ENCODE measurements around the gene COL23A1.

Gene COL23A1

DNA sequence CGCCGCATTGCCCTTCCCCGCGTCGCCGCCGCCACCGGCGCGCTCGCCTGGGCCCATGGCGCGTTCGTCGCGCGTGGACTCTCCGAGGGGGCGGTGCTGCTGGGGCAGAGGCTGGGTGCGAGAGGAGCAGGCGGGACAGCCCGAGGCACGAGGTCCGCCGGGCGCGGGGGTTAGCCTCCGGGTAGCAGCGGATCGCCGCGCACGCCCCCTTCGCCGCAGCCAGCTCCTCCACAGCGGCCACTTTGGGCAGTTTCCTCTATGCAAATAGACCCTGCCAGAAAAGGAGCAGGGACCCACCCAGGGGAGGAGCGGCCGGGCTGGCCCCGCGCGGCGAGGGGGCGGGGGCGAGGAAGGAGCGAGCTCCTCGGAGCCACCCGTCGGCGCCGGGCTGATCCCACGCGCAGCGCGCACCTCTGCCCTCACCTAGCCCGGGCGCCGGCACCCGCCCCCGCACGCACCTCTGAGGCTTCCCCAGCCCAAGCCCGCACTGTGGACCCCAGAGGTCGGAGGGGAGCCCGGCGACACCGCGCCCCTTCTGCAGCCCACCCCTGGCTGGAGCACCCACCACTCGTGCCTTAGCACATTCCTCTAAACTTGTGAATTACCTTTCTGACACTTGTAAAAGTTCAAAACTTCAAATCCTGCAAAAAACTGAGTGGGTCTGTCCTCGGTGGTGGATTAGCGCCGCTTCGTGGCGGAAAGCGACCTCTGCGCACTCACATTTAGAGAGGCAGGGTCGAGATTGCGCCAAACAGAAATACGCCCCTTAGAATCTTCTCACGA, at the start of gene COL23A1:
Gene COL23A1, minus strand, starts transcription at position 253 of the 783 bp plus-strand sequence.
- peaks cover 0 to 26% (median 19%) of the 10 kb centered on the region in 4 donors for H3K4me1 ChIP-seq
- H3K4me3 ChIP-seq: peak within 1 kb of the TSS; percentile 50 to 57
- TF ChIP-seq, protein P1, sequence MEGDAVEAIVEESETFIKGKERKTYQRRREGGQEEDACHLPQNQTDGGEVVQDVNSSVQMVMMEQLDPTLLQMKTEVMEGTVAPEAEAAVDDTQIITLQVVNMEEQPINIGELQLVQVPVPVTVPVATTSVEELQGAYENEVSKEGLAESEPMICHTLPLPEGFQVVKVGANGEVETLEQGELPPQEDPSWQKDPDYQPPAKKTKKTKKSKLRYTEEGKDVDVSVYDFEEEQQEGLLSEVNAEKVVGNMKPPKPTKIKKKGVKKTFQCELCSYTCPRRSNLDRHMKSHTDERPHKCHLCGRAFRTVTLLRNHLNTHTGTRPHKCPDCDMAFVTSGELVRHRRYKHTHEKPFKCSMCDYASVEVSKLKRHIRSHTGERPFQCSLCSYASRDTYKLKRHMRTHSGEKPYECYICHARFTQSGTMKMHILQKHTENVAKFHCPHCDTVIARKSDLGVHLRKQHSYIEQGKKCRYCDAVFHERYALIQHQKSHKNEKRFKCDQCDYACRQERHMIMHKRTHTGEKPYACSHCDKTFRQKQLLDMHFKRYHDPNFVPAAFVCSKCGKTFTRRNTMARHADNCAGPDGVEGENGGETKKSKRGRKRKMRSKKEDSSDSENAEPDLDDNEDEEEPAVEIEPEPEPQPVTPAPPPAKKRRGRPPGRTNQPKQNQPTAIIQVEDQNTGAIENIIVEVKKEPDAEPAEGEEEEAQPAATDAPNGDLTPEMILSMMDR (IDR thresholded peaks at IDR 0.05): peak; percentile 37 to 48
- peak; percentile 39 to 81 for DNase-seq
- peaks cover 0 to 3% (median 3%) of the 10 kb centered on the region in 3 donors for H3K9me3 ChIP-seq
- peaks cover 0 to 29% of the 10 kb centered on the region in 2 donors for H3K27me3 ChIP-seq
- intact Hi-C loops (cut with DNase I; ENCODE audit: low total_unique reads): no loop called here
- H3K27ac ChIP-seq: peak within 1 kb of the TSS; percentile 30 to 42
- peaks cover 0 to 8% (median 5%) of the 10 kb centered on the region in 3 donors for H3K36me3 ChIP-seq

DNA sequence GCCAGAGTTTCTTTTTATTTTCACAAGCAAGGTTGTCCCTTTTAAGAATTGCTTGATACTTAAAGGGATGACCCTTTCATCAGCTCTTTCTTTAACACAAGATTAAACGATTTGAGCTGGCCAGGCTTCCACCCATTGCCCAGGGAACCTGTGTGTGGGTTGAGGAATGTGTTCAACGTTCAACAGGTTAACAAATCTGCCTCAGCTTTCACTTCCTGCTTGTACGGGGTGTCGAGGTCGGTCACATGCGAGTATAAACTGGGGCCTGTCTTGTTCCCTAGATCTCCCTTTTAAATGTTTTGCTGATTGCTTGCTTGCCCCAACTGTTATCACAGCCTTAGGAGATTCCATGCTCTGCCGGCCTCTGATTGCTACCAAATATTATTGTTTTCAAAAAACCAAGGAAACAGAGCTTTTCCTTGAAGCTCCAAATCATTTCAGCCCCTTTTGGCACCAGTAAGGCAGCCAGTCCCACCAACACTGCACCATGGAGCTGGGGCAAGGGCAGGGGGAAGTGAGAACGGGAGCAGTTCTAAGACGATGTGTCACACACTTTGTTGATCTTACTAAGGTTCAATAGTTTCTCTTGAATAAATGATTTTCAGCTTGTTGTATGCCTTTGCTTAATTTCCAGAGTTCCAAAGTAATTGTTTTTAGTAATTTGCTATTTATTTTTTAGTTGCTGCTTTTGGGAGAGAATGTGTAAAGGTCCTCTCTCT, 47.3 kb upstream of the COL23A1 start:
- intact Hi-C loops (cut with DNase I; ENCODE audit: low total_unique reads): no loop called here
- Histone ChIP-seq H3K36me3 (no peaks in the 10 kb centered on the region), H3K9me3 (no peaks in the 10 kb centered on the region), H3K4me1 (no peaks in the 10 kb centered on the region), H3K27me3 (no peaks in the 10 kb centered on the region), H3K27ac (no peak overlapping the region), H3K4me3 (no peak overlapping the region)
- TF ChIP-seq, protein P1 (IDR thresholded peaks at IDR 0.05): no peak
- DNase-seq: no peak

DNA sequence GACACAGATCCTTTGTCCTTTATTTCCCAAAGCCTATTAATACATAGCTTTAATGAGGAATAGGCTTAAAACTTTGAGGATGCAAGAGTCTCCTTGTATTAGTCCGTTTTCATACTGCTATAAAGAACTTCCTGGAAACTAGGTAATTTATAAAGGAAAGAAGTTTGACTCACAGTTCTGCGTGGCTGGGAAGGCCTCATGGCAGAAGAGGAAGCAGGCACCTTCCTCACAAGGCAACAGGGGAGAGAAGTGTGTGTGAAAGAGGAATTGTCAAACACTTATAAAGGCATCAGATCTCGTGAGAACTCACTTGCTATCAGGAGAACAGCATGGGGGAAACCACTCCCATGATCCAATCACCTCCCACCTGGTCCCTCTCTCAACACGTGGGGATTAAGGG, 42.1 kb upstream of the COL23A1 start:
- DNase-seq: no peak
- Histone ChIP-seq H3K9me3 (no peaks in the 10 kb centered on the region), H3K27ac (no peak overlapping the region), H3K36me3 (no peaks in the 10 kb centered on the region), H3K4me1 (no peaks in the 10 kb centered on the region), H3K27me3 (no peaks in the 10 kb centered on the region), H3K4me3 (no peak overlapping the region)
- intact Hi-C loops (cut with DNase I; ENCODE audit: low total_unique reads): no loop called here
- TF ChIP-seq, protein P1 (IDR thresholded peaks at IDR 0.05): no peak

DNA sequence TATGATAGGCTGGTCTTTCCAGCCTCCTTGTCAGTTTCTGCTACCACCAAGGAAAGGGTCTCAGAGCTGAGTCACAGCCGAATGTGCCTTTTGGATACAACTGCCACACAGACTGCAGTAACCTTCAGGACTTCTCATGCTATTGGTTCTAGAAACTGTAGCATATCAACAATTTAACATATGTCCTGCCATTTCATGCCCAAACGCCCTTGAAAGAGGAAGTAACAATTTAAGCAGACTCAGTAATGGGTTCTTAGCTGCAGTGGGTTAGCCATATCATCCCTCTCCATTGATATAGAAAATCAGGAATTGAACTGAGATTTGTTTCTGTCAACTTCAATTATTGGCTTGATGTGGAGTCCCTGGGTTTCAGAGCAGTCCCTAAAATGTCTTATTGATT, 40.8 kb upstream of the COL23A1 start:
- no peaks in the 10 kb centered on the region for H3K4me1 ChIP-seq
- H3K36me3 ChIP-seq: no peaks in the 10 kb centered on the region
- H3K4me3 ChIP-seq: no peak overlapping the region
- H3K27me3 ChIP-seq: no peaks in the 10 kb centered on the region
- no peak for DNase-seq
- H3K9me3 ChIP-seq: no peaks in the 10 kb centered on the region
- no peak overlapping the region for H3K27ac ChIP-seq
- intact Hi-C loops (cut with DNase I; ENCODE audit: low total_unique reads): no loop called here
- TF ChIP-seq, protein P1 (IDR thresholded peaks at IDR 0.05): no peak

DNA sequence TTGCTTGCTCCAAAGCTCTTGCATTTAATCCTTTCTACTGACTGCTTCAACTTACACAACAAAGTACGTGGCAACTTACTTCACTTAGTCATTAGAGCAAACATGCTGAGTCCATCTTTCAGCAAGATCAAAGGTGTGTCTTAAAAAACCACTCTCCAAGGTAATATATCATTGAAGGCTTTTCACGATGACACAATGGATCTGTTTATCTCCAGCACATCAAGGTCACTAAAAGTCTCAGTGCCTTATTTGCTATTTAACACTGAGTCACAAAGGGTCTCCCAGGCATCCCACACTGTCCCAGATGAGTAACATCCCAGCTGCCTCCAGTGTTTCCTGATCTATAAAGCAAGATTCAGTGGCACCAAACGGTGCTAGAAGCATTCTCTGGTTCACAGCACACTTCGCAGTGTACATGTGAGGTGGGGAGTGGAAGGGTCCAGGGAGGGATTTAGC, 40.3 kb upstream of the COL23A1 start:
- TF ChIP-seq, protein P1 (IDR thresholded peaks at IDR 0.05): no peak
- Histone ChIP-seq H3K4me1 (peaks cover 0 to 3% (median 0%) of the 10 kb centered on the region in 4 donors), H3K4me3 (no peak overlapping the region), H3K36me3 (no peaks in the 10 kb centered on the region), H3K27me3 (no peaks in the 10 kb centered on the region), H3K27ac (no peak overlapping the region), H3K9me3 (no peaks in the 10 kb centered on the region)
- DNase-seq: no peak
- intact Hi-C loops (cut with DNase I; ENCODE audit: low total_unique reads): no loop called here

All from tibial artery (tissue), 4 donors.